ENCODE data around the gene AREL1. TPM values are rescaled to one million over a fixed set of nuclear protein-coding genes. Genes with fewer than 3 reads are reported as not detected.

AREL1 gene
- polyA plus RNA-seq, 1 donor from 2014 or later: 30.4 TPM

- no peak for TF ChIP-seq CTCF (IDR thresholded peaks at IDR 0.05; ENCODE audit: poor library complexity, severe bottlenecking)
- TF ChIP-seq EP300 (conservative IDR thresholded peaks at IDR 0.05; ENCODE audit: poor library complexity, severe bottlenecking): no peak
- TF ChIP-seq POLR2AphosphoS5 (IDR thresholded peaks at IDR 0.05): no peak
- TF ChIP-seq MXI1 (conservative IDR thresholded peaks at IDR 0.05; ENCODE audit: poor library complexity, severe bottlenecking): no peak
- TF ChIP-seq TAF1 (IDR thresholded peaks at IDR 0.05; ENCODE audit: low read depth): no peak
- TF ChIP-seq REST (IDR thresholded peaks at IDR 0.05; ENCODE audit: borderline replicate concordance): no peak
- no peak for TF ChIP-seq SMC3 (conservative IDR thresholded peaks at IDR 0.05; ENCODE audit: poor library complexity)
- Histone ChIP-seq H3K27me3 (ENCODE audit: insufficient read depth, low read depth, low read length) (no peaks in the 10 kb centered on the region), H3F3A (ENCODE audit: insufficient read depth, low read length, poor library complexity, severe bottlenecking) (no peaks in the 10 kb centered on the region), H3K9me3 (ENCODE audit: low read length) (no peaks in the 10 kb centered on the region), H3K9ac (ENCODE audit: low read length) (no peak overlapping the region), H3K4me3 (ENCODE audit: low read length) (no peak overlapping the region), H3K27ac (ENCODE audit: low read length) (no peak overlapping the region), H3K9me2 (ENCODE audit: insufficient read depth, low read length) (no peaks in the 10 kb centered on the region), H2AFZ (ENCODE audit: low read depth, low read length) (no peak overlapping the region), H4K20me1 (ENCODE audit: insufficient read depth) (no peaks in the 10 kb centered on the region), H3K79me2 (replicated peaks; ENCODE audit: insufficient read depth, low read length) (no peaks in the 10 kb centered on the region), H3K4me2 (ENCODE audit: low read length) (no peak overlapping the region), H3K36me3 (ENCODE audit: insufficient read depth, low read length) (peaks cover 11% of the 10 kb centered on the region)
Measured at GRCh38 chr14:74661726-74662450, 51.0 kb downstream of the AREL1 start.

GRCh38 chr14:74660863-74661262 lies 52.0 kb downstream of the AREL1 start:
- H3K9me2 ChIP-seq (ENCODE audit: insufficient read depth, low read length): no peaks in the 10 kb centered on the region
- no peak overlapping the region for H3K27ac ChIP-seq (ENCODE audit: low read length)
- H3K4me3 ChIP-seq (ENCODE audit: low read length): no peak overlapping the region
- H3K4me2 ChIP-seq (ENCODE audit: low read length): no peak overlapping the region
- H3K36me3 ChIP-seq (ENCODE audit: insufficient read depth, low read length): peaks cover 11% of the 10 kb centered on the region
- H3K9ac ChIP-seq (ENCODE audit: low read length): no peak overlapping the region
- TF ChIP-seq EZH2 (IDR thresholded peaks at IDR 0.05; ENCODE audit: borderline replicate concordance, insufficient read depth, low read length, poor library complexity, severe bottlenecking) (no peak), TAF1 (IDR thresholded peaks at IDR 0.05; ENCODE audit: low read depth) (no peak), EP300 (conservative IDR thresholded peaks at IDR 0.05; ENCODE audit: poor library complexity, severe bottlenecking) (no peak), CTCF (IDR thresholded peaks at IDR 0.05; ENCODE audit: poor library complexity, severe bottlenecking) (no peak), REST (IDR thresholded peaks at IDR 0.05; ENCODE audit: borderline replicate concordance) (no peak), MXI1 (conservative IDR thresholded peaks at IDR 0.05; ENCODE audit: poor library complexity, severe bottlenecking) (no peak), RAD21 (conservative IDR thresholded peaks at IDR 0.05) (no peak), POLR2AphosphoS5 (IDR thresholded peaks at IDR 0.05) (no peak), SMC3 (conservative IDR thresholded peaks at IDR 0.05; ENCODE audit: poor library complexity) (no peak)
- H3K79me2 ChIP-seq (replicated peaks; ENCODE audit: insufficient read depth, low read length): no peaks in the 10 kb centered on the region
- no peaks in the 10 kb centered on the region for H3K27me3 ChIP-seq (ENCODE audit: insufficient read depth, low read depth, low read length)
- no peaks in the 10 kb centered on the region for H4K20me1 ChIP-seq (ENCODE audit: insufficient read depth)
- no peaks in the 10 kb centered on the region for H3F3A ChIP-seq (ENCODE audit: insufficient read depth, low read length, poor library complexity, severe bottlenecking)
- no peak overlapping the region for H2AFZ ChIP-seq (ENCODE audit: low read depth, low read length)
- H3K9me3 ChIP-seq (ENCODE audit: low read length): no peaks in the 10 kb centered on the region

Measured in neural cell (in vitro differentiated cells).